GM12878 (cell line): ENCODE measurements around the gene SNRPA. TPM values are rescaled to one million over a fixed set of nuclear protein-coding genes. Genes with fewer than 3 reads are reported as not detected.

Source experiments
- ATF7 ChIP-seq: fragments of 450-650 bp; IDR thresholded peaks from 2 replicates; pipeline ENCODE4 v1.6.1; 2016; ENCODE audit warnings: low read depth, mild to moderate bottlenecking
- BCLAF1 ChIP-seq: fragments of 450-650 bp; IDR thresholded peaks from 2 replicates; pipeline ENCODE4 v1.6.1; 2017; ENCODE audit warnings: antibody characterized with exemption, mild to moderate bottlenecking, moderate library complexity
- CBX5 ChIP-seq: sonication (generic); IDR thresholded peaks from 2 replicates; pipeline ENCODE4 v1.6.1; 2016; ENCODE audit warnings: low read depth, moderate library complexity, mild to moderate bottlenecking, inconsistent platforms
- CEBPB ChIP-seq, 2 experiments: fragments of 150-350 bp in 1 of 2; IDR thresholded peaks; 2 replicates each; pipeline ENCODE4 v1.6.1; 2012 to 2014; ENCODE audit warnings: low read depth in 2 of 2, low read length in 2 of 2, borderline replicate concordance in 1 of 2, inconsistent platforms in 1 of 2
- CREM ChIP-seq: IDR thresholded peaks from 2 replicates; pipeline ENCODE4 v1.6.1; 2014; ENCODE audit warnings: antibody characterized with exemption, low read depth
- EP300 ChIP-seq, 2 experiments: fragments of 150-350 bp in 1 of 2; IDR thresholded peaks; 2 replicates each; pipeline ENCODE4 v1.6.1; 2011 to 2012; ENCODE audit warnings: low read depth in 2 of 2, low read length in 2 of 2, borderline replicate concordance in 1 of 2, improper control_type of control experiment in 1 of 2, inconsistent platforms in 1 of 2; ENCODE audit not compliant: control insufficient read depth in 1 of 2
- ESRRA ChIP-seq: IDR thresholded peaks from 2 replicates; pipeline ENCODE4 v1.6.1; 2012; ENCODE audit warnings: mild to moderate bottlenecking, low read length, improper control_type of control experiment
- EZH2 ChIP-seq: IDR thresholded peaks from 2 replicates; pipeline ENCODE4 v1.6.1; 2012; ENCODE audit warnings: low read depth, mild to moderate bottlenecking, control low read depth, inconsistent platforms, low read length, borderline replicate concordance; ENCODE audit not compliant: control insufficient read depth
- FOXM1 ChIP-seq: IDR thresholded peaks from 2 replicates; pipeline ENCODE4 v1.6.1; 2012; ENCODE audit warnings: low read depth, mild to moderate bottlenecking, inconsistent platforms, low read length, moderate library complexity
- KLF5 ChIP-seq: fragments of 450-650 bp; IDR thresholded peaks from 2 replicates; pipeline ENCODE4 v1.6.1; 2014; ENCODE audit warnings: mild to moderate bottlenecking; ENCODE audit not compliant: partially characterized antibody
- MEF2A ChIP-seq: IDR thresholded peaks from 2 replicates; pipeline ENCODE4 v1.6.1; 2011; ENCODE audit warnings: low read depth, mild to moderate bottlenecking, low read length, moderate library complexity; ENCODE audit not compliant: insufficient read depth
- MTA3 ChIP-seq: IDR thresholded peaks from 2 replicates; pipeline ENCODE4 v1.6.1; 2012; ENCODE audit warnings: low read length, inconsistent platforms, borderline replicate concordance
- MXI1 ChIP-seq: fragments of 150-350 bp; IDR thresholded peaks from 2 replicates; pipeline ENCODE4 v1.6.1; 2011; ENCODE audit warnings: low read depth, mild to moderate bottlenecking, inconsistent platforms, low read length, improper control_type of control experiment
- MYB ChIP-seq: fragments of 150-350 bp; IDR thresholded peaks from 2 replicates; pipeline ENCODE4 v1.6.1; 2014; ENCODE audit warnings: mild to moderate bottlenecking, low read depth, low read length, borderline replicate concordance
- NBN ChIP-seq: fragments of 450-650 bp; IDR thresholded peaks from 2 replicates; pipeline ENCODE4 v1.6.1; 2016
- NR2C1 ChIP-seq: fragments of 450-650 bp; IDR thresholded peaks from 2 replicates; pipeline ENCODE4 v1.6.1; 2017; ENCODE audit warnings: antibody characterized with exemption, mild to moderate bottlenecking, moderate library complexity
- PAX8 ChIP-seq: fragments of 450-650 bp; IDR thresholded peaks from 2 replicates; pipeline ENCODE4 v1.6.1; 2017; ENCODE audit warnings: mild to moderate bottlenecking, moderate library complexity
- RFX5 ChIP-seq: IDR thresholded peaks from 2 replicates; pipeline ENCODE4 v1.6.1; 2011; ENCODE audit warnings: low read depth, low read length, improper control_type of control experiment
- SMAD1 ChIP-seq: fragments of 450-650 bp; IDR thresholded peaks from 2 replicates; pipeline ENCODE4 v1.6.1; 2018; ENCODE audit warnings: mild to moderate bottlenecking, low read depth; ENCODE audit not compliant: partially characterized antibody
- SMARCA5 ChIP-seq: fragments of 450-650 bp; IDR thresholded peaks from 2 replicates; pipeline ENCODE4 v1.6.1; 2017; ENCODE audit warnings: mild to moderate bottlenecking
- YBX1 ChIP-seq: fragments of 450-650 bp; IDR thresholded peaks from 2 replicates; pipeline ENCODE4 v1.6.1; 2016; ENCODE audit warnings: antibody characterized with exemption
- ZBTB11 ChIP-seq: fragments of 450-650 bp; formaldehyde crosslinking; IDR thresholded peaks from 2 replicates; pipeline ENCODE4 v1.5.0; 2022; ENCODE audit warnings: mild to moderate bottlenecking, missing genetic modification characterization
- ZNF274 ChIP-seq: IDR thresholded peaks from one replicate; pipeline ENCODE4 v1.8.0; 2011; ENCODE audit not compliant: insufficient read length, insufficient read depth
- polyA plus RNA-seq, 11 experiments: library from polyadenylated mRNA; depleted of rRNA in 4 of 11; unstranded in 6 of 11; stranded (reverse) in 5 of 11; fragments of >200 nt; fragmentation: Nextera tagmentation in 4 of 11; fragmentation: Illumina TruSeq in 1 of 11; extraction: Ambion mirVana in 4 of 11; extraction: Trizol in 1 of 11; gene quantifications; 1 replicate in 1 of 11; 2 replicates in 10 of 11; pipeline versions ENCODE4 v1.2.1 to v1.2.3, GENCODE V29; 2011 to 2016; ENCODE audit warnings: inconsistent platforms in 2 of 11, missing spikeins in 2 of 11, low read depth in 1 of 11
- total RNA-seq, 4 experiments: library from RNA; depleted of rRNA in 3 of 4; stranded (reverse); fragments of >200 nt in 3 of 4; fragmentation: Illumina TruSeq in 1 of 4; extraction: Trizol in 1 of 4; gene quantifications; 2 replicates each; pipeline versions ENCODE4 v1.2.1 to v1.2.3, GENCODE V29; 2013 to 2021

Gene SNRPA
- total and polyA plus RNA-seq, 10 of the 15 experiments (the other 5 are each of a cell fraction or from before 2014, with no cell fraction given), result 14.8 to 299 (median 202) TPM

GRCh38 chr19:40750058-40750873 lies 737 bp upstream of the SNRPA start, which contains the start of gene ACTMAP (continued):
- TF ChIP-seq BCLAF1 (no peak), EP300 (IDR thresholded peaks at IDR 0.05; ENCODE audit: borderline replicate concordance in 1 of 2, control insufficient read depth in 1 of 2, low read depth in 2 of 2, low read length in 2 of 2) (peak in 1 of 2 experiments; percentile 55; a peak in 1 of 4 replicates), ATF7 (peak; percentile 80), MYB (no peak), CEBPB (IDR thresholded peaks at IDR 0.05; ENCODE audit: borderline replicate concordance in 1 of 2, low read depth in 2 of 2, low read length in 2 of 2) (peak in 1 of 2 experiments; percentile 71; a peak in 1 of 4 replicates), FOXM1 (no peak), EZH2 (no peak), RFX5 (peak; percentile 98), NR2C1 (peak; percentile 96), NBN (peak; percentile 79), MEF2A (no peak), SMARCA5 (0 out of 2 replicates have a peak, but pooled peaks have one; percentile 41), ZBTB11 (CRISPR knock-in tag) (peak; percentile 69; the same call in 1 of the 2 replicates), CBX5 (no peak), MXI1 (peak; percentile 46; the same call in 1 of the 2 replicates), PAX8 (peak; percentile 87; the same call in 1 of the 2 replicates), ESRRA (peak; percentile 97), CREM (peak; percentile 90), ZNF274 (no peak), KLF5 (no peak), SMAD1 (peak; percentile 76), MTA3 (no peak), YBX1 (no peak)
